ENCODE measurements around the gene PEAK3.

Gene PEAK3

DNA sequence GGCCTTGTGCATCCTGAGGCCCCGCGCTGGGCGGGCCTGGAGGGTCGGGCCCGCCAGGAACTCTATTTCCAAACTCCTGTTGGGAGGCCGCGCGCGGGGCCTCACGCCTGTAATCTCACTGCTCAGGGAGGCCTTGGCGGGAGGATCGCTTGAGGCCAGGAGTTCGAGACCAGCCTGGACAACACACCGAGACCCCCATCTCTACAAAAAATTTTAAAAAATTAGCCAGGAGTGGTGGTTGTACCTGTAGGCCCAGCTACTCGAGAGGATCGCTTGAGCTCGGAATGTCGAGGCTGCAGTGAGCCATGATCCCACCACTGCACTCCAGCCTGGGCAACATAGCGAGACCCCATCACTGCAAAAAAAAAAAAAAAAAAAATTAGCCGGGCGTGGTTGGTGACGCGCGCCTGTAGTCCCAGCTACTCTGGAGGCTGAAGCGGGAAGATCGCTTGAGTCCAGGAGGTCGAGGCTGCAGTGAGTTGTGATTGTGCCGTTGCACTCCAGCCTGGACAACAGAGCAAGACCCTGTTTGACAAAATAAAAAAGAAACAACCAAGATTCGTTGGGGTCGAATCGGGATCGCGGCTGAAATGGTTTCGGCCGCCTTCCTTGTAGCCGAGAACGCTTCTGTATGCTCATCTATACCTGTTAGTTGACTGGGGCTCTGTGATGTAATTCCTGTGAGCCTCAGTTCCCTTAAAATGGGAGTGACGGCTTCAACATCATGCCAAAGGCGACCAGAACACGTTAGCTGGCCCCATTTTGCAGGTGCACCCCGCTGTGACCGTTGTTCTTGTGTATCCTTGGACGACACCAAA lies 44.7 kb downstream of the PEAK3 start:
- DNase-seq (ENCODE audit: low read depth in 1 of 2, low spot score in 1 of 2): no peak
- TF ChIP-seq JUND (IDR thresholded peaks at IDR 0.05; ENCODE audit: low read depth): no peak
- in situ Hi-C loops (cut with HindIII; ENCODE audit: low pct_unique_long_range_greater_than_20kb, low sequenced_read_pairs): no loop called here

DNA sequence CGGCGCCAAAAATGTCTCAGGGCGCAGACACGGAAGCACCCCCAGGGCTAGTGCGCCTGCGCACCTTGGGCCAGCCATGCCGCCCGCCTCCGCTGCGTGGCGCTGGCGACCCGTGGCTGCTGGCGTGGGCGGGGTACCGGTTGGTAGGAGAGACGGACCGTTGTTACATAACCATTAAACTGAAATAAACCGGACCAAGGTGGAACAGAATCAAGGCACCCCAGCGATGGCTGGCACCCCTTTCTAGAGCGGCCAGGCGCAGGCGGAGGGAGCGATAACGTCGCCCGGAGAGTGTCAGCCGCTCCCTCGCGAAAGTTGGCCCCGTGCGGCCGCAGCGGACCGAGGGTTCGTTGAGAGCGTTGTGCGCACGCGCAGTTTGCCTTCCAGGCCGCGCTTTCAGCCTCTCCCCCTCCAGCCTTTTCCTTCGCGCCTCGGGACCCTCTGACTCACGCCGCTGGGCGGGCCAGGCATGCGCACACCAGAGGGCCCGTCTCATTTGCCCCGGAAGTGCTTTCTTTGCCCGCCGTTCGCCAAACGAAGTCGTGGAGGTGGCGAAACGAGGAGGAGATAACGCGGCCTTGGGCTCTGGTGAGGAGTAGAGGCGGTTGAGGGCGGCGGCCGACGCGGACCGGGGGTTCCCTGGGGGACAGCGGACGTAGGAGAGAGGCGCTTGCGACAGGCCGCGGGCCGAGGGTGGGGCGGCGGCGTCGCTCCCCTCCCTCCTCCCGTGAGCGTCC lies 45.5 kb downstream of the PEAK3 start, which contains the start of the genes PLEKHJ1 and SF3A2:
Gene PLEKHJ1 (minus strand): TSS at position 16 of the 737 bp plus-strand sequence. CDS start 81 bp downstream, outside the sequence.
Gene SF3A2 (plus strand): TSS at position 511 of the 737 bp plus-strand sequence. CDS start 6,595 bp downstream, outside the sequence.
- in situ Hi-C loops (cut with HindIII; ENCODE audit: low pct_unique_long_range_greater_than_20kb, low sequenced_read_pairs): no loop called here
- no peak for TF ChIP-seq JUND (IDR thresholded peaks at IDR 0.05; ENCODE audit: low read depth)
- peak; percentile 92 to 95 for DNase-seq (ENCODE audit: low read depth in 1 of 2, low spot score in 1 of 2)

DNA sequence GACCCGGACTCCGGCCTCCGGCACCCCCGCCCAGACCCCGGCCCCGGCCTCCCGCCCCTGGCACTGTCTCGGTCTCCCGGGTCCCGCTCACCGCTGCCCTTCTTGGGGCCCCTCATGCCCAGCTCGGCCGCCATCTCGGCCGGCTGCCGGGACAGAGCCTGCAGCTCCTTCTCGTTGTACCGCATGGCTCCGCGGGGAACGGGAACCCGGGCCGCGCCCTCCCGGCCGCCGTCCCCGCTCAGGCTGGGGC lies 46.0 kb downstream of the PEAK3 start:
- in situ Hi-C loops (cut with HindIII; ENCODE audit: low pct_unique_long_range_greater_than_20kb, low sequenced_read_pairs): no loop called here
- DNase-seq (ENCODE audit: low read depth in 1 of 2, low spot score in 1 of 2): no peak
- TF ChIP-seq JUND (IDR thresholded peaks at IDR 0.05; ENCODE audit: low read depth): no peak

DNA sequence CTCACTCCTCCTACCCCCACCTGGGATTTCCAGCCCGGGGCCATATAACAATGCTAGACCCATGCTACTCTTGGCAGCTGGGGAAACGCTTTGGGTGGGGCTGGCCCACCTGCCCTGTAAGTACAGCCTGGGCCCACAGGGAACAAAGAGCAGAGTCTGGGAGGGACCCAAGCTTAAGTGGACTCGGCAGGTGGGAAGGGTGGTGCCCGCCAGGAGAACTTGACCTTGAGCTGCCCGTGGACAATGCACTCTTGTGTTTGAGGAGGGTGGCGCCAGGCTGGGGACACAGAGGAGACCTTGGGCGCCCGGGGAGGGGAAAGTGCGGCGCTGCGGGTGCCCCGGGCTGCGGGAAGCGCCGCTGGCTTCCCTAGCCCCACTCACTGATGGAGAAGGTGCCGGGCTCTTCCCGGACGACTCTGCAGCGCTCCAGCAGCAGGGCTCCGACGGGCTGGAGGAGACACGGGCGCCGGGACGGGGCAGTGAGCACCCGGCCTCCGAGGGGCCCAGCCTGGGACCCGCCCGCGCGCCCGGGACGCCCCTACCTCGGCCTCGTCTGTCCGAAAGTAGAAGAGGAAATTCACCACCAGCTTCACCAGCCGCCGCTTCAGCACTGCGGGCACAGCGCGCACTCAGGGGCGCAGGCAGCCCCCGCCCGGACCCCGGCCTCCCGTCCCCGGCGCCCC lies 46.5 kb downstream of the PEAK3 start:
- in situ Hi-C loops (cut with HindIII; ENCODE audit: low pct_unique_long_range_greater_than_20kb, low sequenced_read_pairs): no loop called here
- DNase-seq (ENCODE audit: low read depth in 1 of 2, low spot score in 1 of 2): peak in 1 of 2 experiments; percentile 22
- no peak for TF ChIP-seq JUND (IDR thresholded peaks at IDR 0.05; ENCODE audit: low read depth)

DNA sequence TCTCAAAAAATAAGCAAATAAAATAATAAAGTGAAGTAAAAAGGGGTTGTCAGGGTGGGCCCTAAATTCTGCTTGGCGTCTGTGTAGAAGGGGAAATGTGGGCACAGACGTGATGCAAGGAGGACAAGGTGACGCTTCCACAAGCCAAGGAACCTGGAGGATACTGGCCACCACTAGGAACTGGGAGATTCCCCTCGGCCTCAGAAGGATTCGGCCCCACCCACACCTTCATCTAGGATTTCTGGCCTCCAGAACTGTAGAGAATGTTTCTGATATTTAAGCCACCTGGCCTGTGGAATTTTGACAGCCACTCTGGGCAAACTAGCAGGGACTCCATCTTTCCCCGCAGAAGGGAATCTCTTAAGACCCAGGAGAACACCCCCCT lies 47.0 kb downstream of the PEAK3 start:
- in situ Hi-C loops (cut with HindIII; ENCODE audit: low pct_unique_long_range_greater_than_20kb, low sequenced_read_pairs): no loop called here
- DNase-seq (ENCODE audit: low read depth in 1 of 2, low spot score in 1 of 2): no peak
- TF ChIP-seq JUND (IDR thresholded peaks at IDR 0.05; ENCODE audit: low read depth): no peak

DNA sequence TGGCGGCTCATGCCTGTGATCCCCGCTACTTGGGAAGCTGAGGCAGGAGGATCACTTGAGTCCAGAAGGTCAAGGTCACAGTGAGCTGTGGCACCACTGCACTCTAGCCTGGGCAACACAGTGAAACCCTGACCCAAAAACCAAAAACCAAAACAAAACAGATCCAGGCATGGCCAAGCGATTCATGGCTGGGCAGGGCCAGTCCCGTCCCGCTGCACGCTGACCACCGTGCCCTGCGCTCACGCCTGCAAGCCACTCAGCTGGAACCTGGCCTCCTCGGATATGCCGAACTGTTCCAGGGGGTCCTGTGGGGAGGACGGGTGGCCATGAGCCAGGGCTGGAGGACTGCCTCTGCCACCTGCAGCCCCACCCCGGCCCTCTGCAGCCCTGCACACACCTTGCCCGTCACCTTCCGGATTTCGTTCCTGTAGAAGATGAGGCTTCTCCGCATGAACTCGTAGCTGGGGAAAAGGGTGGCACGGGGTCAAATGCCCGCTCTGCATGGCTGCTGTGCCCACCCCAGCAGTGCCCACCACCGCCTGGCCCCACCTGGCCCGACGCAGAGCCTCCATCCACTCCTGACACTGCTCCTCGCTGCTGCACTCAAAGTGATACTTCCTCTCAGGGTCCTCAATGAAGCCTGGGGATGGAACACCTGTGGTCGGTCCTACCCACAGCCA lies 48.2 kb downstream of the PEAK3 start:
- DNase-seq (ENCODE audit: low read depth in 1 of 2, low spot score in 1 of 2): no peak
- TF ChIP-seq JUND (IDR thresholded peaks at IDR 0.05; ENCODE audit: low read depth): no peak
- in situ Hi-C loops (cut with HindIII; ENCODE audit: low pct_unique_long_range_greater_than_20kb, low sequenced_read_pairs): no loop called here

DNA sequence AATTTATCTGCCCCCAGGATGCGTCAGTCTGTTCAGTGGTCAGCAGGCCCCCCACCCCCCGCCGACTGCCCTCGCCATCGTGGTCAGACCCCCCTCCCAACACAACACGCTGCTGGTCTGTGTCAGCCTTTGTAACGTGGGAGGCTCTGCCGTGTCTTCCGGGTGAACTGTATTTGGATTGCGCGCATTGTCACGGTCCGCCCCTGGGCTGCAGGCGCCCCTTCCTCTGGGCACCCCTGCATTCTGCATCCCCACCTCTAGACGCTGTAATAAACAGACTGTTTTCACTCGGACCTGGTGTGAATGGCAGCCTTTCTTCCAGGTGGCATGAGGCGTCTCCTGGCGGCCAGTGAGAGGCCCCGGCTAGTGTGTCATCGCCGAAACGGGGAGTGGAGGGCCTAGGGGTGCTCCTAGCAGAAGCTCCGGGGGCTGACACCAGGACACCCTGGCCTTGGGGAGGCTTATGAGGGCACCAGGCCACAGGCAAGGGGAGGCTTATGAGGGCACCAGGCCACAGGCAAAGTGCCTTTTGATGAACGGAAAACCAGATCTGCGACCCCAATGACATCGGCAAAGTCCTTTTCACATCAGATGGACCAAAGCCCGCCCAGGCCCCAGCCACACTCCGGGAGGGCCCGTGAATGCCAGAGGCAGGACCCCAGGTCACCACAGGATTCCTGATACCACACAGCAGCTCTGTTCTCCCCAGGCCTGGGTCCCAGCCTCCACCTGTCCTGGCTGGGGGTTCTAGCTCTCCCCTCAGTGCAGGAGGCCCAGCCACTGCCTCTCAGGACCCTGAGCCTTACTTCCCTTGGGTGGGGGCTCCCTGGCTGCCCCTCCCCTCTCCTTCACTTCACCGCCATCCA lies 49.5 kb downstream of the PEAK3 start:
- DNase-seq (ENCODE audit: low read depth in 1 of 2, low spot score in 1 of 2): no peak
- in situ Hi-C loops (cut with HindIII; ENCODE audit: low pct_unique_long_range_greater_than_20kb, low sequenced_read_pairs): no loop called here
- TF ChIP-seq JUND (IDR thresholded peaks at IDR 0.05; ENCODE audit: low read depth): no peak

DNA sequence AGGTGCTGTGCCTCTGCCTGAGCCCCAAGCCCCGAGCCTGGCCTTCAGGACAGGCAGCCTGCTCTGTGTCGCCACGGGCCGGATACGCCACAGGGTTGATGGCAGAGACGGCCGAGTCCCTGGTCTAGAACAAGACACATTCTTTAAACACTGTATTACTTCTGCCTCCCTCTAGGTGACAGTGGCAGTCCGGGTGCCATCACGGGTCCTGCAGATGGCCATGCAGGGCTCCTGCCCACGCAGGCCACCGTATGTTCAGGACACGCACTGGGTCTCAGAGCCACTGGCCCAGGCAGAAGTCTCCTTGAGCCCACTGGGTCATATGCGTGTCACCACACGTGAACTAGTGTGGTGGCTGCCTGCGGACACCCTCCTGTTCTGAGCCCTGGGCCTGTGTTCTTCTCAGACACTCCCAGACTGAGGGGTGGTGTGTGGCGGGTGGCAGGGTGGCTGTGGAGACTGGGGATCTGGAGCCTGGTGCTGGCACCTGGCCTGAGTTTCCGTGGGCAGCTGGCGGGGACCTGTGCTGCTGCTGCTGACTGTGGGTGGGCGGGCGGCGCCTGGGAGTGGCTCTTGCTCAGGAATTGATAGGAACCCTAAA lies 50.3 kb downstream of the PEAK3 start:
- TF ChIP-seq JUND (IDR thresholded peaks at IDR 0.05; ENCODE audit: low read depth): no peak
- peak in 1 of 2 experiments; percentile 28 for DNase-seq (ENCODE audit: low read depth in 1 of 2, low spot score in 1 of 2)
- in situ Hi-C loops (cut with HindIII; ENCODE audit: low pct_unique_long_range_greater_than_20kb, low sequenced_read_pairs): no loop called here

DNA sequence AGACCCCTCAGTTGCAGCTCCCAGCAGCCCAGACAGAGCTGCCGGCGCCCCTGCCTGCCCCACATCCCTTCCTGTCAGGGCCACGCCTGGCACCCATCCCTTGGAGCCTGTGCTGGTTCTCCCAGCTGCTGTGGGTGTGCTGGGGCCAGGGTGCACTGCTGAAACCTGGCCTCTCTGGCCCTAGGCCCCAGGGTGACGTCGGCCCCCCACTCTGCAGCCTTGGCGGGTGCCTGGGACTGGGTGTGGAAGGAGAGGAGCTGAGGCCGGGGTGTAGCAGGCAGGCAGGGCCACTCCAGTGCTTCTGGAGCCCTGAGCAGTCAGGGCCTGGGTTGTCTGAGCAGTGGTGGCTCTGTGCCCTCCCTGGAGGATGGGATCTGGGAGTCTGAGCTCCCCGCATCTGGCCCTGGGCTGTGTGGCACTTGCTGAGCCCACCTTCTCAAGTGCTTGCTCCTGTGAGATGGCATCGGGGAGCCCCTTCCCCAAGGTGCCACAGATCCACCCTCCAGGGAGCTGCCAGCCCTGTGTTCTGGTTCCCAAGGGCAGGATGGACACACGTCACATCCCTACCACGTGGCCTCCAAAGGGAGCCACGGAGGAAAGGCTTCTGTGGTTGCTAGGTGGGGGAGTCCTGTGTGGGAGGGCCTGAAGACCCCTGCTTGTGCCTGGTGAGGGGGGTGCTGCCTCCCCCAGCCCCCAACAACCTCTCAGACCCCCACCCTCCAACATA lies 51.0 kb downstream of the PEAK3 start:
- no peak for DNase-seq (ENCODE audit: low read depth in 1 of 2, low spot score in 1 of 2)
- in situ Hi-C loops (cut with HindIII; ENCODE audit: low pct_unique_long_range_greater_than_20kb, low sequenced_read_pairs): no loop called here
- no peak for TF ChIP-seq JUND (IDR thresholded peaks at IDR 0.05; ENCODE audit: low read depth)

DNA sequence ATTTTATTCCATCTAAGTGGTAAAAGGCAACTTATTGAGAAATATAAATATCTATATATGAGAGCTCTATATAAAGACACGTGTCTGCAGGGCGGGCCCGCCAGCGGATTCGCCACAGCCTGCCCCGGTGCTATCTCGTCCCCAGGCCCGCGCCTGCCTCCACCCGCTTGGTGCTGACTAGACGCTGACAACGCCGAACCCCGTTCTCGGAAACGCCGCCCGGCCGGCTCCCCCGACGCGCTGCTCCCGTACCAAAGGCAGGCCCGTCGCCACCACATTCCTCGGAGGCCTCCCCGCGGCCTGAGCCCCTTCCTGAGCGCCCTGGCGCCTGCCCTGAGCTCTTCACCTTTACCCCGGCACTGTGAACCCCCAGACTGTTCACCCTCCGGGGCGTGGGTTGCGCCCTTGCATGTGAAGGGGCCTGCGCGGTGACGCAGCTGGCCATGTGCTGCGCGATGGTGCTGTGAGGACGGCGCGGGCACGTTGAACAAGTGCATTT lies 51.9 kb downstream of the PEAK3 start:
- DNase-seq (ENCODE audit: low read depth in 1 of 2, low spot score in 1 of 2): no peak
- in situ Hi-C loops (cut with HindIII; ENCODE audit: low pct_unique_long_range_greater_than_20kb, low sequenced_read_pairs): no loop called here
- TF ChIP-seq JUND (IDR thresholded peaks at IDR 0.05; ENCODE audit: low read depth): no peak
